HUES48 (cell line): ENCODE measurements around the gene ATRAID.

Experiments
- H3K27ac ChIP-seq: one replicate; pipeline ENCODE4 v1.7.0; 2013; ENCODE audit warnings: low read depth, low read length, inconsistent platforms
- H3K27me3 ChIP-seq: 2 replicates; pipeline ENCODE4 v1.6.1; 2013; ENCODE audit warnings: mild to moderate bottlenecking, low read length; ENCODE audit not compliant: control insufficient read depth, insufficient read depth
- H3K36me3 ChIP-seq: 2 replicates; pipeline ENCODE4 v1.6.1; 2013; ENCODE audit warnings: low read length; ENCODE audit not compliant: control insufficient read depth, insufficient read depth
- H3K4me1 ChIP-seq: 2 replicates; pipeline ENCODE4 v1.6.1; 2013; ENCODE audit warnings: mild to moderate bottlenecking, low read length; ENCODE audit not compliant: control insufficient read depth, insufficient read depth
- H3K4me3 ChIP-seq: 2 replicates; pipeline ENCODE4 v1.5.1; 2013; ENCODE audit warnings: mild to moderate bottlenecking, low read depth, low read length
- H3K9ac ChIP-seq: 2 replicates; pipeline ENCODE4 v1.6.1; 2013; ENCODE audit warnings: mild to moderate bottlenecking, low read depth, low read length, moderate library complexity
- H3K9me3 ChIP-seq: 2 replicates; pipeline ENCODE4 v1.6.1; 2013; ENCODE audit warnings: low read length; ENCODE audit not compliant: control insufficient read depth, insufficient read depth

The ATRAID gene

DNA sequence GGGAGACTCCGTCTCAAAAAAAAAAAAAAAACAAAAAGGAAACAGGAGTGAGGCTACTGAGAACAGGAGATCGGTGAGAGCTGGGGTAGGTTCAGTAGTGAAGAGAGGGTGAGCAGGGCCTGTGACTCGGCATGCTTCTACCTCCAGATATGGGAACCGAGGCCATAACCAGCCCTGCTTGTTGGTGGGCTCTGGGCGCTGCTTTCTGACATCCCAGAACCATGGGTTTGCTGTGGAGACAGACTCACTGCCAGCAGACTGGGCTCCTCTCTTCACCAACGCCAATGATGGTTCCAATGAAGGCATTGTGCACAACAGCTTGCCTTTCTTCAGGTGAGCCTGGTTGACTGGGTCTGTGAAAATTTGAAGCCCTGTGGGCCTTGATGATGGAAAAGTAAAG lies 11.6 kb downstream of the ATRAID start:
- Histone ChIP-seq H3K9me3 (no peaks in the 10 kb centered on the region), H3K36me3 (peaks cover 96% of the 10 kb centered on the region), H3K9ac (no peak overlapping the region), H3K4me1 (0 out of 2 replicates have a peak, but pooled peaks cover 3% of the 10 kb centered on the region), H3K27me3 (no peaks in the 10 kb centered on the region), H3K4me3 (no peak overlapping the region), H3K27ac (no peak overlapping the region)

DNA sequence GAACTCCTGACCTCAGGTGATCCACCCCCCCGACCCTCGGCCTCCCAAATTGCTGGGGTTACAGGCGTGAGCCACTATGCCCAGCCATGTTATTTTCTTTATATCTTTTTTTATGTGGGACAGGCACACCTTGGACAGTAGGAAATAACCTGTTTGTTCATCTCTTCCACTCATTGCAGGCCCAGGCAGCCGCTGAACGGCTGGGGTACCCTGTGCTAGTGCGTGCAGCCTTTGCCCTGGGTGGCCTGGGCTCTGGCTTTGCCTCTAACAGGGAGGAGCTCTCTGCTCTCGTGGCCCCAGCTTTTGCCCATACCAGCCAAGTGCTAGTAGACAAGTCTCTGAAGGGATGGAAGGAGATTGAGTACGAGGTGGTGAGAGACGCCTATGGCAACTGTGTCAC lies 13.7 kb downstream of the ATRAID start:
- Histone ChIP-seq H3K27ac (no peak overlapping the region), H3K4me1 (no peaks in the 10 kb centered on the region), H3K9me3 (no peaks in the 10 kb centered on the region), H3K9ac (no peak overlapping the region), H3K27me3 (no peaks in the 10 kb centered on the region), H3K4me3 (no peak overlapping the region), H3K36me3 (peaks cover 93% of the 10 kb centered on the region)

GRCh38 chr2:27227501-27227900 lies 15.7 kb downstream of the ATRAID start:
- Histone ChIP-seq H3K27ac (no peak overlapping the region), H3K9me3 (no peaks in the 10 kb centered on the region), H3K4me1 (no peaks in the 10 kb centered on the region), H3K4me3 (no peak overlapping the region), H3K27me3 (no peaks in the 10 kb centered on the region), H3K36me3 (peaks cover 95% of the 10 kb centered on the region), H3K9ac (no peak overlapping the region)

GRCh38 chr2:27231921-27232320 lies 20.1 kb downstream of the ATRAID start:
- no peaks in the 10 kb centered on the region for H3K4me1 ChIP-seq
- H3K27me3 ChIP-seq = no peaks in the 10 kb centered on the region
- H3K9me3 ChIP-seq = no peaks in the 10 kb centered on the region
- H3K9ac ChIP-seq = no peak overlapping the region
- H3K27ac ChIP-seq = no peak overlapping the region
- H3K36me3 ChIP-seq = peaks cover 97% of the 10 kb centered on the region
- no peak overlapping the region for H3K4me3 ChIP-seq

- Histone ChIP-seq H3K4me3 (no peak overlapping the region), H3K27ac (no peak overlapping the region), H3K27me3 (no peaks in the 10 kb centered on the region), H3K36me3 (peaks cover 97% of the 10 kb centered on the region), H3K9me3 (no peaks in the 10 kb centered on the region), H3K9ac (no peak overlapping the region), H3K4me1 (no peaks in the 10 kb centered on the region)
Measured at GRCh38 chr2:27233341-27233740, 21.5 kb downstream of the ATRAID start.

GRCh38 chr2:27236136-27236535 lies 24.3 kb downstream of the ATRAID start:
- Histone ChIP-seq H3K36me3 (peaks cover 100% of the 10 kb centered on the region), H3K9ac (no peak overlapping the region), H3K27ac (no peak overlapping the region), H3K9me3 (no peaks in the 10 kb centered on the region), H3K4me3 (no peak overlapping the region), H3K27me3 (no peaks in the 10 kb centered on the region), H3K4me1 (no peaks in the 10 kb centered on the region)

- Histone ChIP-seq H3K36me3 (peaks cover 100% of the 10 kb centered on the region), H3K9ac (no peak overlapping the region), H3K9me3 (no peaks in the 10 kb centered on the region), H3K4me1 (no peaks in the 10 kb centered on the region), H3K27me3 (no peaks in the 10 kb centered on the region), H3K27ac (no peak overlapping the region), H3K4me3 (no peak overlapping the region)
Measured at GRCh38 chr2:27236626-27237025, 24.8 kb downstream of the ATRAID start.

DNA sequence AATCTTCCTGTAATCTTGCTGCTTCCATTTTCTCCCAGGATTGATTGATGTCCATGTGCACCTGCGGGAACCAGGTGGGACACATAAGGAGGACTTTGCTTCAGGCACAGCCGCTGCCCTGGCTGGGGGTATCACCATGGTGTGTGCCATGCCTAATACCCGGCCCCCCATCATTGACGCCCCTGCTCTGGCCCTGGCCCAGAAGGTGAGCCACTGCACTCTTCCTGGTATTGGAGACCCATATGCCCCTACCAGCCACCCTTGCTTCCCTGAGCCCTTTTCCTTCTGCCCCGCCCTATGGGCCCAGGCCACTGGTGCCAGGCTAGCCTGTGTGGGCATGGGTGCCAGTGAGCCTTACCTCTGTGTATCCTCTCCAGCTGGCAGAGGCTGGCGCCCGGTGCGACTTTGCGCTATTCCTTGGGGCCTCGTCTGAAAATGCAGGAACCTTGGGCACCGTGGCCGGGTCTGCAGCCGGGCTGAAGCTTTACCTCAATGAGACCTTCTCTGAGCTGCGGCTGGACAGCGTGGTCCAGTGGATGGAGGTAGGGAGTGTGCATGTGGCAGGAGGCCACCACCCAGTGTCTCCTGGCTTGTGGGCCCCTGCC lies 25.6 kb downstream of the ATRAID start:
- no peaks in the 10 kb centered on the region for H3K4me1 ChIP-seq
- H3K9me3 ChIP-seq = no peaks in the 10 kb centered on the region
- peaks cover 100% of the 10 kb centered on the region for H3K36me3 ChIP-seq
- no peak overlapping the region for H3K27ac ChIP-seq
- no peak overlapping the region for H3K4me3 ChIP-seq
- no peak overlapping the region for H3K9ac ChIP-seq
- no peaks in the 10 kb centered on the region for H3K27me3 ChIP-seq

DNA sequence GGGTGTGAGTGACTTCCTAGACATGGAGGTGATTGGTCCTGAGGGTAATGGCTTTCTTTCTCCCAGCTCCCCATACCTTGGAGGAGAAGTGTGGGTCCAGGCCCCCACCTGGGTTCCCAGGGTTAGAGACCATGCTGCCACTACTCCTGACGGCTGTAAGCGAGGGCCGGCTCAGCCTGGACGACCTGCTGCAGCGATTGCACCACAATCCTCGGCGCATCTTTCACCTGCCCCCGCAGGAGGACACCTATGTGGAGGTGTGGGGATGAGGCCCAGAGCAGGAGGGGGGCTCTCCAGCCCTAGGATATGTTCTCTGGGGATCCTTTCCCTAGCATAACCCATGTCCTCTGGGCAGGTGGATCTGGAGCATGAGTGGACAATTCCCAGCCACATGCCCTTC lies 27.1 kb downstream of the ATRAID start:
- no peak overlapping the region for H3K9ac ChIP-seq
- no peaks in the 10 kb centered on the region for H3K27me3 ChIP-seq
- H3K4me3 ChIP-seq = no peak overlapping the region
- H3K9me3 ChIP-seq = no peaks in the 10 kb centered on the region
- H3K27ac ChIP-seq = no peak overlapping the region
- no peaks in the 10 kb centered on the region for H3K4me1 ChIP-seq
- peaks cover 100% of the 10 kb centered on the region for H3K36me3 ChIP-seq

GRCh38 chr2:27240406-27240805 lies 28.6 kb downstream of the ATRAID start:
- no peak overlapping the region for H3K27ac ChIP-seq

DNA sequence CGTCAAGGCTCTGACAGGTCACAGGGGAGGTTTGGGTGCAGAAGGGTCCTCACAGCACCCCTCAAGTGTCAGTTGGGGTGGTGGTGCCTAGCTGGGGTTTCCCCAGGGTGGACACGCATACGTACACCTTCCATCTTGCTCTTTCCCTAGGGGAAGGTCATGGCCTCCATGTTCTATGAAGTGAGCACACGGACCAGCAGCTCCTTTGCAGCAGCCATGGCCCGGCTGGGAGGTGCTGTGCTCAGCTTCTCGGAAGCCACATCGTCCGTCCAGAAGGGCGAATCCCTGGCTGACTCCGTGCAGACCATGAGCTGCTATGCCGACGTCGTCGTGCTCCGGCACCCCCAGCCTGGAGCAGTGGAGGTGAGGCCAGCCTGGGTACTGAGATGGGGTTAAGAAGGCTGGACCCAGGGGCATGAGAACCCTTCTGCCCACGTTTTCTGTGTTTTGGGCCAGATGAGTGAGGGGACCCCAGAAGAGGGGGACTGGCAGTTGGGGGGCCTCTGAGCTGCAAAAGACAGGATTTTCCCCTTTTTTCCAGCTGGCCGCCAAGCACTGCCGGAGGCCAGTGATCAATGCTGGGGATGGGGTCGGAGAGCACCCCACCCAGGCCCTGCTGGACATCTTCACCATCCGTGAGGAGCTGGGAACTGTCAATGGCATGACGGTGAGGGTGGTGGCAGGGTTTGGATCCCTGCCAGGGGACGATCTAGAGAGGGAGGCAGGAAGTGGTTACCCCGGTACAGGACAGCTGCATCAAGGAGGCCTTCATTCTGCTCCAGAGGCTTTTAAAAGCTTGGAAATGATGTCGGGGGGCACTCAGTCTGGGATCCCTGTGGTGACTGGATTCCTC lies 30.1 kb downstream of the ATRAID start:
- H3K9me3 ChIP-seq = no peaks in the 10 kb centered on the region
- no peaks in the 10 kb centered on the region for H3K4me1 ChIP-seq
- peaks cover 85% of the 10 kb centered on the region for H3K36me3 ChIP-seq
- no peak overlapping the region for H3K4me3 ChIP-seq
- H3K27ac ChIP-seq = no peak overlapping the region
- H3K27me3 ChIP-seq = no peaks in the 10 kb centered on the region
- no peak overlapping the region for H3K9ac ChIP-seq

More at GRCh38 chr2:27240406-27240805, 28.6 kb downstream of the ATRAID start:
- H3K4me1 ChIP-seq = no peaks in the 10 kb centered on the region
- H3K9me3 ChIP-seq = no peaks in the 10 kb centered on the region
- H3K4me3 ChIP-seq = no peak overlapping the region
- H3K9ac ChIP-seq = no peak overlapping the region
- peaks cover 99% of the 10 kb centered on the region for H3K36me3 ChIP-seq
- no peaks in the 10 kb centered on the region for H3K27me3 ChIP-seq
